B cell (primary cell): ENCODE results near the gene PPP6R3. TPM values are rescaled to one million over a fixed set of nuclear protein-coding genes. Genes with fewer than 3 reads are reported as not detected.

Experiments used
- ATAC-seq: fragments of 200-7000 bp; cut with Tn5 transposase; one replicate; pipeline ENCODE4 v1.10.0; 2021; ENCODE audit warnings: low read depth, mild to moderate bottlenecking, moderate number of reproducible peaks, moderate library complexity
- CTCF ChIA-PET: fragments of 350-600 bp; sonication (Branson Sonifier 250); formaldehyde crosslinking; loops from one replicate; lab custom pipeline; 2021; ENCODE audit warnings: antibody characterized with exemption, inconsistent platforms; lab: Charles Lee
- POLR2A ChIA-PET: fragments of 350-600 bp; sonication (Branson Sonifier 250); formaldehyde crosslinking; loops from one replicate; lab custom pipeline; 2021; ENCODE audit warnings: antibody characterized with exemption; lab: Charles Lee
- DNase-seq: peaks from one replicate; pipeline ENCODE4 v3.0.0; 2013
- H2AFZ ChIP-seq: 2 replicates; pipeline ENCODE4 v1.6.1; 2012; ENCODE audit warnings: mild to moderate bottlenecking, low read depth, low read length; ENCODE audit not compliant: insufficient read depth, poor library complexity, severe bottlenecking
- H3K27ac ChIP-seq, 2 donors: 1 replicate in 1 of 2; 2 replicates in 1 of 2; pipeline ENCODE4 v1.5.1; 2012 to 2013; ENCODE audit warnings: low read length in 2 of 2, mild to moderate bottlenecking in 2 of 2, moderate library complexity in 1 of 2
- H3K27me3 ChIP-seq, 4 experiments: fragments of 200-600 bp in 1 of 4; sonication (generic) in 1 of 4; replicated peaks in 1 of 4; 1 replicate in 2 of 4; 2 replicates in 2 of 4; pipeline versions ENCODE4 v1.6.1 to v1.7.0; 2013 to 2016; ENCODE audit warnings: low read length in 3 of 4, mild to moderate bottlenecking in 2 of 4, mixed read lengths in 1 of 4, moderate library complexity in 1 of 4; ENCODE audit not compliant: insufficient read depth in 4 of 4, control insufficient read depth in 3 of 4; ENCODE audit errors: control extremely low read depth in 1 of 4
- H3K36me3 ChIP-seq, 2 experiments: replicated peaks in 1 of 2; 1 replicate in 1 of 2; 2 replicates in 1 of 2; pipeline versions ENCODE4 v1.6.1 to v1.7.1; 2013; ENCODE audit warnings: low read length in 1 of 2; ENCODE audit not compliant: insufficient read depth in 2 of 2, control insufficient read depth in 1 of 2; ENCODE audit errors: control extremely low read depth in 1 of 2, extremely low read depth in 1 of 2
- H3K4me1 ChIP-seq, 2 donors: fragments of 200-600 bp in 1 of 2; sonication (generic) in 1 of 2; 1 replicate in 1 of 2; 2 replicates in 1 of 2; pipeline versions ENCODE4 v1.5.1 to v1.6.1; 2013 to 2017; ENCODE audit warnings: low read length in 2 of 2; ENCODE audit not compliant: control insufficient read depth in 2 of 2, insufficient read depth in 2 of 2
- H3K4me2 ChIP-seq: replicated peaks from 2 replicates; pipeline ENCODE3; 2012; ENCODE audit warnings: mild to moderate bottlenecking, low read depth, low read length; ENCODE audit not compliant: poor library complexity, severe bottlenecking
- H3K4me3 ChIP-seq, 5 experiments: fragments of 200-600 bp in 1 of 5; sonication (generic) in 1 of 5; 1 replicate in 3 of 5; 2 replicates in 2 of 5; pipeline versions ENCODE4 v1.5.1 to v1.7.0; 2011 to 2016; ENCODE audit warnings: low read length in 4 of 5, mild to moderate bottlenecking in 4 of 5, low read depth in 2 of 5, control low read depth in 1 of 5, moderate library complexity in 1 of 5; ENCODE audit not compliant: insufficient read depth in 1 of 5; ENCODE audit errors: control extremely low read depth in 1 of 5, extremely low read depth in 1 of 5
- H3K79me2 ChIP-seq: fragments of 200-600 bp; sonication (generic); one replicate; pipeline ENCODE4 v1.6.0; 2016; ENCODE audit warnings: low read length; ENCODE audit not compliant: control insufficient read depth, insufficient read depth
- H3K9ac ChIP-seq: fragments of 200-600 bp; sonication (generic); 2 replicates; pipeline ENCODE4 v1.6.1; 2017; ENCODE audit warnings: mild to moderate bottlenecking, low read length, moderate library complexity
- H3K9me3 ChIP-seq, 3 donors: one replicate each; pipeline versions ENCODE4 v1.6.1 to v1.7.1; 2013; ENCODE audit warnings: low read length in 2 of 3; ENCODE audit not compliant: control insufficient read depth in 2 of 3, insufficient read depth in 1 of 3; ENCODE audit errors: control extremely low read depth in 1 of 3
- H4K20me1 ChIP-seq: 2 replicates; pipeline ENCODE4 v1.6.0; 2012; ENCODE audit warnings: mild to moderate bottlenecking, low read length; ENCODE audit not compliant: insufficient read depth, control insufficient read depth, poor library complexity, severe bottlenecking
- H3K27ac Mint-ChIP-seq: one replicate; pipeline ENCODE4 v1.8.0; 2021; ENCODE audit warnings: mixed read lengths
- H3K27me3 Mint-ChIP-seq: one replicate; pipeline ENCODE4 v1.8.0; 2021; ENCODE audit warnings: mixed read lengths
- H3K4me1 Mint-ChIP-seq: one replicate; pipeline ENCODE4 v1.8.0; 2021; ENCODE audit warnings: mixed read lengths
- H3K4me3 Mint-ChIP-seq: one replicate; pipeline ENCODE4 v1.8.0; 2021; ENCODE audit warnings: mixed read lengths
- H3K9me3 Mint-ChIP-seq: one replicate; pipeline ENCODE4 v1.8.0; 2022; ENCODE audit warnings: mixed read lengths; ENCODE audit not compliant: insufficient read depth
- CTCF ChIP-seq: fragments of 200-600 bp; IDR thresholded peaks from one replicate; pipeline ENCODE4 v1.8.0; 2022; ENCODE audit warnings: antibody characterized with exemption, mild to moderate bottlenecking
- EZH2 ChIP-seq: IDR thresholded peaks from 2 replicates; pipeline ENCODE4 v1.6.1; 2012; ENCODE audit warnings: borderline replicate concordance, low read depth, mild to moderate bottlenecking, moderate library complexity, low read length; ENCODE audit not compliant: insufficient read depth, poor library complexity, severe bottlenecking
- WGBS: methylation state at CpG from one replicate; pipeline ENCODE4 v1.1.5; 2013; ENCODE audit warnings: missing lambda C conversion rate; ENCODE audit not compliant: insufficient coverage; 5-methylcytosine and 5-hydroxymethylcytosine counted together
- intact Hi-C: fragments of 100-400 bp; cut with micrococcal nuclease; formaldehyde crosslinking; loops from one replicate; pipeline ENCODE4 v1.10.0; 2022
- polyA plus RNA-seq: library from polyadenylated mRNA; depleted of rRNA; stranded (reverse); fragments of >200 nt; gene quantifications from 2 replicates; pipeline ENCODE4 v1.2.3, GENCODE V29; 2012
- total RNA-seq, 2 donors: library from RNA; stranded (reverse); fragments of 120-200 nt in 1 of 2; gene quantifications; 1 replicate in 1 of 2; 2 replicates in 1 of 2; pipeline versions ENCODE4 v1.2.3 to v1.2.4, GENCODE V29; 2013 to 2022

Gene PPP6R3
- total and polyA plus RNA-seq, 2 donors (not counting 1 experiment from before 2014, with no cell fraction given): 48.5 to 159 TPM

- Histone ChIP-seq H3K36me3 (no peaks in the 10 kb centered on the region), H3K4me3 (no peak overlapping the region), H4K20me1 (no peaks in the 10 kb centered on the region), H3K4me1 (peaks cover 15 to 23% of the 10 kb centered on the region in 2 donors), H3K79me2 (no peaks in the 10 kb centered on the region), H3K4me2 (no peak overlapping the region), H3K27ac (no peak overlapping the region), H3K9me3 (no peaks in the 10 kb centered on the region), H2AFZ (no peak overlapping the region), H3K9ac (no peak overlapping the region), H3K27me3 (no peaks in the 10 kb centered on the region)
- H3K4me1 Mint-ChIP-seq: peaks cover 21% of the 10 kb centered on the region
- H3K9me3 Mint-ChIP-seq: no peaks in the 10 kb centered on the region
- no peak overlapping the region for H3K27ac Mint-ChIP-seq
- no peak for DNase-seq
- no peaks in the 10 kb centered on the region for H3K27me3 Mint-ChIP-seq
- WGBS: 95% methylated on average over 10 of the region's 18 CpGs
- H3K4me3 Mint-ChIP-seq: no peak overlapping the region
- no peak for TF ChIP-seq CTCF
- no peak for TF ChIP-seq EZH2
- ATAC-seq: no peak
- POLR2A ChIA-PET: no interaction called here
- intact Hi-C loops: loop anchor here (10.0 kb wide), 1 partner anchor 441 kb away; the partner anchor contains the start of gene UNC93B1
- CTCF ChIA-PET: interaction anchor here (0.6 to 2.0 kb wide), 6 partner anchors 13 to 426 kb away, joined by 3 to 9 read pairs (median 5); no protein-coding TSS in a partner anchor
Observed at GRCh38 chr11:68446046-68446725, 14.4 kb upstream of the PPP6R3 start.
